Measurements from ENCODE around the gene S100A2.

- TF ChIP-seq CTCF (IDR thresholded peaks at IDR 0.05), result no peak
- TF ChIP-seq POLR2AphosphoS5 (IDR thresholded peaks at IDR 0.05), result no peak
- TF ChIP-seq POLR2A (IDR thresholded peaks at IDR 0.05), result no peak
Observed at GRCh38 chr1:153586347-153586746, 20.7 kb upstream of the S100A2 start.
